ENCODE results near the gene SKI.

Gene SKI

DNA sequence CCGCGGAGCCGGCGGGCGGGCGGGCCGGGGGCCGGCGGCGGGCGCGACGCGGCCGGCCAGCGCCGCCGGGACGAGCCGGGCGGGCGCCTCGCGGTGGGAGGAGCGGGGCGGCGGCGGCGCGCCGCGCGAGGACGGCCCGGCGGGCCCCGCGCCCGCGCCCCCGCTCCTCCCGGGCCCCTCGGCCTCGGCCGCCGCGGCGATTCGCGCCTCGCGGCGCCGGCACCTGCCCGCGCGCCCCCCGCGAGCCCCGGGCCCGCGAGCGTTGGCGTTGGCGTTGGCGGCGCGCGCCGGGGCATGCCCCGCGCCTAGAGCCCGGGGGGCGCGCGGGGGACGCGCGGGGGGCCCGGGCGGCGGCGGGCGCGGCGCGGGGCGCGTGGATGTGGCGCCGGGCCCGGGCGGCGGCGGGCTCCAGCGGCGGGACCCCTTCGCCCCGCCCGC is at the start of gene SKI:
TSS of gene SKI (plus strand) at position 163 of the 438 bp plus-strand sequence. CDS start 448 bp downstream, outside the sequence.
- no peak for DNase-seq

DNA sequence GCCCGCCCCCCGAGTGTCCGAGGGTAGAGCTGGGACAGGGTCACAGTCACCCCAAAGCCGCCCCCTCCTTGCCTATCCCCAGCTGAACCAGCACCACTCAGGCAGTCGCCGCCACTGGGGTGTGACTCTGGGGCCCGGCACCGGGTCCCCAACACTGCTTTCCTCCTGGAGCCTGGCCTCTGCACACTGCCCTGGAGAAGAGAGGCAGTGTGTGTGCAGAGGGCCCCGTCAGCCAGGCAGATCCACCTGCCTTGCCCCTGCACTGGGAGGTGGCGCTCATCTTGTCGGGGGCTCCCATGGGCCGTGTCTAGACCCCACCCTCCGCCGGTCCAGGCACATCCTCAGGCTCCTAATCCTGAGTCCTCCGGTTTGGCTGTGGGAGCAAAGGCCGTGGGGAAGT is 49.2 kb upstream of the SKI start:
- no peak for DNase-seq

DNA sequence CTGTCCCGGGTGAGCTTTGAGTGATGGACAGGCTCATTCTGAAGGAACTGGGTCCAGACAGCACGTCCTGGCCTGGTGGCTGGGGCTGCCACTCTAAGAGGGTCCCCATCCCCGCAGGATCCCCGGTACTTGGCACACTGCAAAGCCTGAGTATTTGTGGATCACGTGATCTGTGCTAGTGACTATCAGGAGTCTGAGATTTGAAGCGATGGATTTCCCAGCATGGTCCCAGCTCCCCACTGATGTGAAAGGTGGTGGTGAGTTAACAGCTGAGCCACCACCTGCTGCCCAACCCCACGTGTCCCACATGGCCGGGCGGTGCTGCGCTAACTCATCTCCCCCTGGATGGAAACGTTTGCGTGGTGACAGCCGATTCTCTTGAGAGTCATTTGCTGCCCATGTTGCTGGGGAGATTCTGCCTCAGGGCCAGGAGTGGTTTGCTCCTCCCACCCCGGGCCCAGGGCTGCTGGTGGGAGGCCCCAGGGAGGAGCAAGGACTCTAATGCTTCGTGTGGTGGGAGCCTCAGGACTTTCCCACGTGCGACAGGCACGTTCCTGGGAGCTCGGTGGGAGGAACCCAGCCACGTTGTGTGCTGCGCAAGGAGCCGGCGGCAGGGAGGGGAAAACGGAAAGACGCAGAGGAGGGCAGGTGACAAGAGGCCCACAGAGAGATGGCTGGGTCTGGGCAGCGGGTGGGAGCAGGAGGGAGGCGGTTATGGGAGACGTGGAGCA is 48.7 kb upstream of the SKI start:
- no peak for DNase-seq

DNA sequence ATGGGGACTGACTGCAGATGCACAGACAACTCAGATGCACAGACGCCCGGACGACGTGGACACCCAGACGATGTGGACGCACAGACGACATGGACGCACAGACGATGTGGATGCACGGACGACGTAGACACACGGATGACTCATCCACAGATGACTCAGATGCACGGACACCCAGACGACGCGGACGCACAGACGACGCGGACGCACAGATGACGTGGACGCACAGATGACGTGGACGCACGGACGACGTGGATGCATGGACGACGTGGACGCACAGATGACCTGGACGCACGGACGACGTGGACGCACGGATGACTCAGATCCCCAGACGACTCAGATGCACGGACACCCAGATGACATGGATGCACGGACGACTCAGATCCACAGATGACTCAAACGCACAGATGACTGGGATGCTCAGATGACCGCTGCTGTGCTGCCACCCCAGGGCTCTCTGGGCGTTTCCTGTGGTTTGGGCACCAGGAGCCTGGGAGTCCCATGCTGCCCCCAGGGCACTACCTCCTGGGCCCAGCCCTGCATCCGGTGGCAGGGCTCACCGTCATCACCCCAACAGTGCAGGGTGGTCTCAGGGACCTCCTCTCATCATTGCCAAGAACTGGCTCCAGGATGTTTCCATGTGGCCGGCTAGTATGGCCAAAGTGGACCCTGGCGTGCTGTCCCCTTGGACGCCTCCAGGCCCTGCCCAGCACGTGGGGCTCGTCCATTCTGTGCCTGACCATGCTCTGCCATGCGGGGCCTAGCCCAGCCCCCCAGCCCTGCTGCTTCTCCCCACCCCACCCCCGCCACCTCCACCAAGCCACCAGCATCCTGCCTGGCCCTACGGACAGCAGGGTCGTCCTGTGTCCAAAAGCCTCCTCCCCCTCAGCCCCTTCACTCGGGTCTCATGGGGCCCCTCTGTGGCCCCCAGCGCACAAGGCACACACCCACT is 47.5 kb upstream of the SKI start:
- no peak for DNase-seq

DNA sequence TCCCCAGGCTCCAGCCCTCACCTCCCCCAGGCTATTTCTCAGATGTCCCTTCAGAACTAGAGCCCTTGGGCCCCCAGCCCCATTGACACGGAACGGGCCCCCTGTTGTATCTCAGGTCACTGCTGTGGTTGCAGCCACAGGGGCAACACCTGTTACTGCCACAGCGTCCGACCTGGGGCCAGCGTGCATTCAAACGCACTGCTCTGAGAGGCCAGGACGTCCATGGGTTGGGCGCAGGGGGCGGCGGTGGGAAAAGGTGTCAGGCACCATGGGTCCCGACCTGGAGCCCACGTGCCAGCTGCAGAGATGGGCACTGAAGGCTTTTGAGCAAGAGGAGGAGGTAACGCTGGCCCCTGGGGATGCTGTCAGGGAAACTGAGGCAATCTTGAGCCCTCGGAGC is 46.8 kb upstream of the SKI start:
- no peak for DNase-seq

DNA sequence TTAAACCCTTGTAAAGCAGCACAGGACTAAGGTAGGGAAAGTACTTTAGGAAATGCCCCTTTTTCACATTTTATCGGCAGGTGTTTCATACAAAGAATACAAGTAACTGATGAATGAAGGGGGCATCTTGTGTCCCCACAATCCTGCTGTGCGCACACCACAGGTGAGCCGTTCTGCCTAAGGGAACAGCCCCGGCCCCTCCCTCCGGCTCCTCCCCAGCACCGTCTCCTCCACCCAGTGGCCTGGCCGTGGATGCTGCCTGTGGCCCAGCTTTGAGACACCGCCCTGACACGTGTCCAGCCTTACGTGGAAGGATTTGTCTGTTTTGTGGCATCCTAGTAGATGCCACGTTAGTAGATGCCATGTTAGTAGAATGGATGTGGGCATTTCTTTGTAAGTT is 46.4 kb upstream of the SKI start:
- DNase-seq: no peak

DNA sequence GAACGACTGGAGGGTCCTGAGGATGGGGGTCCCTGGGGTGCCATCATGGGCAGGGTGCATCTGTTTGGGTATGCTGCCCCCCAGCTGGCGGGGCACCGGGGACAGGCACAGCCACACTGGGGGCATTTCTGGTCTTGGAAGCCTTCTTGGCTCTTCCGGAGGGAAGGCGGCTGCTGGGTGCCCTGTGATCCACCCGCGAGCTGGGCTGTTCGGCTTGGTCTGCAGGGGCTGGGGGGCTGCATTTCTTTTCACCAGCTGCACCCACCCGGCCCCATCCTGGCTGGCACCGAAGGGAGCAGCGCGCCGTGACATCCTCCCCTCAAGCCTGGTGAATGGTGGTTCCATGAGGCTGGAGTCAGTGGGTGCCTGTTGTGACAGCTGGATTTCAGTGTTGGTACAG is 45.7 kb upstream of the SKI start:
- no peak for DNase-seq

DNA sequence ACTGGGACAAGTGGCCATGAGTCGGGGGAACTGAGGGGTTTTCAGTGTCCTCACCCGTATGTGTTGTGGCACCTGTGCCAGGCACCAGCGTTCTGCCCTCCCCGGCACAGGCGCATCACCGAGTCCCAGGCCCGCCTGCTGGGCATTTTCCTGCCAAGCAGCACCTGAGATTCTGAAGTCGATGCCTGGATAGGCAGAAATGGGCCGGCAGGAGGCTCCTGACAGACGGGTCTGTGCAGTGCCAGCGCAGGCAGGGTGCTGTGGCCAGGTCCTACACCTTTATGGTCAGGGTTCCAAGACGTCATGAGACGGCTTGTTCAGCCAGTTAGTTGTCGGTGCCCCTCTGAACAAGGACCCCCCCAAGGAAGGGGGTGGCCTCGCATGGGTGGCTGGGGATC is 44.2 kb upstream of the SKI start:
- no peak for DNase-seq

DNA sequence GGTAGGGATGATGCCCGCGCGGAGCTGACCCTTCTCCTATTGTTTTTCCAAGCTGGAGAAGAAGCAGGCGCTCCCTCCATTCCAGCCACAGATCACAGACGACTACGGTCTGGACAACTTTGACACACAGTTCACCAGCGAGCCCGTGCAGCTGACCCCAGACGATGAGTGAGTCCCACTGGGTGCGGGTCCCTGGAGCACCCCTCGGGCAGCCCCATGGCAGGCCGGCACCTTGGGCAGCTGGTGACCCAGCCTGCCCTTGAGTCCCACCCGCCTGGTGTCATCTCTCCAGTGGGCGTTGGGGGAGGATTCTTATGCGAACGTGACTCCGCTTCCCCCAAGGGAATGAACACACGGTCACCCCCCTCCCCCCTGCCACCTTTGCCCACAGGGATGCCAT is 43.6 kb upstream of the SKI start:
- no peak for DNase-seq

DNA sequence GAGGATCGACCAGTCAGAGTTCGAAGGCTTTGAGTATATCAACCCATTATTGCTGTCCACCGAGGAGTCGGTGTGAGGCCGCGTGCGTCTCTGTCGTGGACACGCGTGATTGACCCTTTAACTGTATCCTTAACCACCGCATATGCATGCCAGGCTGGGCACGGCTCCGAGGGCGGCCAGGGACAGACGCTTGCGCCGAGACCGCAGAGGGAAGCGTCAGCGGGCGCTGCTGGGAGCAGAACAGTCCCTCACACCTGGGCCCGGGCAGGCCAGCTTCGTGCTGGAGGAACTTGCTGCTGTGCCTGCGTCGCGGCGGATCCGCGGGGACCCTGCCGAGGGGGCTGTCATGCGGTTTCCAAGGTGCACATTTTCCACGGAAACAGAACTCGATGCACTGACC is 43.2 kb upstream of the SKI start:
- no peak for DNase-seq

DNA sequence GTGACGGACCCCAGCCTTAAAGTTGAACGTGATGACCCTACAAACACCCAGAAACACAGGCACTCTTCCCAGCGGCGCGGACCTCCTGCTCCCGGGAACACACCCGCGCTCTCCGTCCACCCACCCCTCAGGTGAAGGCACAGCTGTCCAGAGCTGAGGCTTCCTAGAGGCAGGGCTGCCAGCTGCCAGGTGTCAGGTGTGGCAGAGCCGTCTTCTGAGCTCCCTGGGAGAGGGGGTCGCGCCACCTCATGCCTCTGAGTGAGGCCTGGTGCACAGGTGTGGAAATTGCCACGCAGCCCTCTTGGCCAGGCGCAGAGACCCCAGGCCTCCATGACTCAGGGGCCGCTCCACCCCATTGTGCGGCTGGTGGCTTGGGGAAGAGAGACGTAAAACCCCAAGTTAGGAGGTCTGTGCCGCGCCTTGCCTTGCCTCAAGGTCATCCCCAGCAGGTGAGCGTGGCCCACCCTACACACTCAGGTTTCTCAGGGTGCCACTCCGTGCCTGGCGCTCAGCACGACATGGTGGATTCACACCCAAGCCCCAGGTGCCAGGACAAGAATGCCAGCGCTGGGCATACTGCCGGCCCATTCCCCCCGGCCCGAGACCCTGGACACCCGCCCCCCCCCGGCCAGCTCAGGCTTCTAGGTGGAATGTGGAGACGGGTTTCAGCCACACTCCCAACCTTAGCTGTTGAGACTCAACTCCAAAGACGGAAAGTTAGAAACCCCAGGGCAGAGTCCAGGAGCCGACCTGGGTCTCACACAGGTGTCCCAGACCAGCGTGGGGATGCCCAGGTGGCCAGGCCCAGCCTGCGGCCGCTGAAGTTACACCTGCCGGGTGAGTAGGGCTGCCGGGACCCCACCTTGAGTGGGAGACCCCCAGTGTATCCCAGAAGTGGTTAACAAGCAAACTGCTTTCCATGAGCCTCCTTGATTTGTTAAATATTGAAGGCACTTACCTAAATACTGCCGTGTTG is 42.0 kb upstream of the SKI start:
- DNase-seq: no peak

DNA sequence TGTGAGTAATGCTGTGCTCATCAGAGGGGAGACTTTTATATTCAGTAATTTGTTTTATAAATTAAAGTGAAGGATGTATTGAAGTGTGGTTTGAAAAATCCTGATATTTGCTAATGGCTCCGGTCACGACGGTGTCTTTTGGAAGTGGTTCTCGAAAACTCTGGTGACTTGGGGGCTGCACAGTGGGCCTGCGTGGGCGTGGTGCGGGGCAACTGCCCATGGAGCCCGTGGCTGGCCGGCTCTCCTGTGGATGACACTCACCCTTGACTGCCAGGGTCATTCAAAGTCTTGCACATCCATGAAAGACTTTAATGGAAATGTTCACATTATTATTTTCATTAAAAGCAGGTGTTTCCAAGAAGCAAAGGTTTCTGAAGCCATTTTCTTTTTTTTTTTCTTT is 41.2 kb upstream of the SKI start:
- no peak for DNase-seq

DNA sequence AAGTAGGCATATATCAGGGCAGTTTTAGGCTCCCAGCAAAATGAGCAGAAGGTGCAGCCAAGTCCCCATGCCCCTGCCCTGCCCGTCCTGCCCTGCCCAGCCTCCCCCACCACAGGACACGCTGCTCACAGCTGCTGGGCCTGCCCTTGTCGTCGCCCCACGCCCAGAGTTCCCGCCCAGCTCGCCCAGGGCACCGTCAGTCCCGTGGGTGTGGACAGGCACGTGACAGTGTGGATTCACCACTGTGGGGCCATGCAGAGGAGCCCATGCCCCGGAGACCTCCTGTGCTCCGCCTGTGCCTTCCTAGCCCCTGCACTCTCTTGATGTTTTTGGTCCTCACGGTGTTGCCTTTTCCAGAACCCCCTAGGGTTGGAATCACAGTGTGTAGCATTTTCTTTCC is 40.5 kb upstream of the SKI start:
- no peak for DNase-seq

DNA sequence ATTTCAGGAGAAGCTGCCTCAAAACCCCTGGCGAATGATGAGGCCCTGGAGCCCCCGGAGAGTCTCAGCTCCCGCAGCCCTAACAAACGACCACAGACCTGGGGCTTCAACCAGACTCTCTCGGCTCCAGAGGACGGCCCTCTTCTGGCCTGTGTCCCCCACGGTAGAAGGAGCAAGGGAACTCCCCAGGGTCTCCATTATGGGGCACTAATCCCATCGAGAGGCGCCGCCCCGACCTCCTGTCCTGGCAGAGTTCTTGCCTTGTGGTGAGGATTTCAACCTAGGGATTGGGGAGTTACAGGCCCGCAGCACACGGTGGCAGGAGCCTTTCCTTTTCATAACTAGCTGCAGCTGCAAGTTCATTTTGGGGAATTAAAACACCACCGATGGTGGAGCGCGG is 39.8 kb upstream of the SKI start:
- no peak for DNase-seq

DNA sequence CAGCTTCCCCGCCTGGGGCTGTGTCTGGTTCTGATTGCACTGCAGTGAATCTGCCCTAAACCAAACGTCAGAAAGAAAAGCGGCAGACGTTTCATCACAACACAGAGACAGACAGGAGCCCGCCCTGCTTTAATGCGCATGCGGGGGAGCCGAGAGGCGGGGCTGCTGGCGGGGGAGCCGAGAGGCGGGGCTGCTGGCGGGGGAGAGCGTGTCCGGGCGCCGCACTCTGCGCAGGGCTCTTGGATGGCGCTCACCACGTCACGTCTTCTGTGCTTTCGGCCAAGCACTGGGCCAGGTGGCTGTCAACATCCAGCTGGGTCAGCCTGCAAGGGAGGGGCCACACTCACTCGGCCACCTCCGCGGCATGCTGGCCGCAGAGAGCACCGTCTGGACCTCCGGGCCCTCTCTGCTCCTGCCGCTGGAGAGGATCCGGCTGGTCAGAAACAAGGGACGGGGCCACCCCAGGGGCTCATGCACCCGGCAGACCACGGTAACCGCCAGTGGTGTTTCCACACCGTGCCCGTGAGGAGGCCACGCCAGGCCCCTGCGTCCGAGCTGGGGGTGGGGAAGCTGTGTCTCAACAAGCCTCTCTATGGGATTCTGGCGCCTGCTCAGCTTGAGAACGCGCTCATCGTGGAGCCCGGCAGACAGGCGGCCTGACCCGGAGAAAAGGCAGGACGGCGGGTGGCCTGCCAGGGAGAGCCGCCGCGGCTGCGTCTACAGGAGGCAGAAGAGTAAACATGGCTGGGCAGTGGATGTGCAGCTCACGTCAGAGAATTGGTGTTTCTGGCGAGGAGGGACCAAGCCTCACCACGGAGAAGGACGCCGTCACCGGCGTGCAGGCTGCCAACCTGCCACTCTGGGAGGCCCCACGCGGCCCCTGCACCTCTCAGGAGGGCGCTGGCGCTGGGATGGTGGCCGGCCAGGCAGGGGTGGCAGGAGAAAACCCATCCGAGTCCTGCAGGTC is 38.4 kb upstream of the SKI start:
- DNase-seq: peak; percentile 98

DNA sequence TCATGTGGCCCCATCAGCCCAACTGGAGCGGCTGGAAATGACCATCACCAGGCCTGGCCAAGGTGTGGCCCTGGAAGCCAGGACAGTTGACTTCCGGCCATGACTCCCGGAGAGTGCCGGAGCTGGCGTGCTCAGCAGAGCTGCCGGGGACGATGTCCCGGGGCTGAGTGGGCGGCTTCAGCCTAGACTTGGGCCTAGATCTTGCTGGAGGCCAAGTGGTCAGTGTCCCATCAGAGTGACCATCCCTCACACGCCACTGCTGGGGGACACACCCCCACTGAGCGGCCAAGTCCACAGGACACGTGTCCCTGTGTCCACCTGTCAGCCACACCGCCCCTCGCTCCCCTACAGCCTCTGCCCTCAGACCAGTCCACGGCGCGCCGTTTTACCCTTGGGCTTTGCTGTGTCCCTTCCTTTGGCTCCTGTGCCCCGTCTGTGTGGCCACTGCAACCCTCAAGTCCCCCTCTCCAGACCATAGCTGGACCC is 37.6 kb upstream of the SKI start:
- peak; percentile 67 for DNase-seq

DNA sequence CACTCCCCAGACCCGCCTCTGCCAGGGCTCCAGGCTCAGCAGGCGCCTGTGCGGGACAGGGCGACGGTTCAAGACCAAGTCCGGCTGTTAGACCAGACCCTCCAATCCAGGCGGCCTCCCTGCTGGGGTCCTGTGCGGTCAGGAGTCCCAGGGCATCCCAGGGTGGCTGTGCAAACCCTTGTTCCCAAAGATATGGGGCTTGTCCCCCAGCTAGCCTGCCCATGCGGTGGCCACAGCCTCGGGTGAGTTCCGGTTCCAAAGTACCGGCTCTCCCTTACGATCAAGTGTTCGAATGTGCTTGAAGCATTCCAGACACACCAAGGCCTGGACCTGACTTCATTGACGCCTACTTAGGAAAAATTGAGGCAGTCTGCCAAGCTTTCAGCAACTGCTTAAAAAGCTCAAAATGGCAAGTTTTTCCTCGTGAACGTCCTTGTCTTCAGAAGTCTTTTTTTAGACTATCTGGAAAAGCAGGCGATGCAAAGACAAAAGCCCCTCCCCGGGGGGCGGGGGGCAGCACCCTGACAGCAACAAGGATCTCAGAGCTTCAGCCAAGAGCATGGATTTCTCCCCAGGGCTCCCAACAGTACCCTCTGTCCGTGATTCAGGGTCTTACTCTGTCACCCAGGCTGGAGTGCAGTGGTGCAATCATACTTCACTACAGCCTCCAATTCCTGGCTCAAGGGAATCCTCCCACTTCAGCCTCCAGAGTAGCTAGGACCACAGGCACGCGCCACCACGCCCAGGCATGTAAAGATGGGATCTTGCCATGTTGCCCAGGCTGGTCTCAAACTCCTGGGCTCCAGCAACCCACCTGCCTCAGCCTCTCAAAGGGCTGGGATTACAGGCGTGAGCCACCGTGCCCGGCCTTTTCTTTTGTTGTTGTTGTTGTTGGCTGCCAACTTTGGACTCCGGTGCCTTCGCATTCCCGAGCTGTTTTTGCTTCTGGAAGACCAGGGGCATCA is 35.8 kb upstream of the SKI start:
- DNase-seq: no peak

DNA sequence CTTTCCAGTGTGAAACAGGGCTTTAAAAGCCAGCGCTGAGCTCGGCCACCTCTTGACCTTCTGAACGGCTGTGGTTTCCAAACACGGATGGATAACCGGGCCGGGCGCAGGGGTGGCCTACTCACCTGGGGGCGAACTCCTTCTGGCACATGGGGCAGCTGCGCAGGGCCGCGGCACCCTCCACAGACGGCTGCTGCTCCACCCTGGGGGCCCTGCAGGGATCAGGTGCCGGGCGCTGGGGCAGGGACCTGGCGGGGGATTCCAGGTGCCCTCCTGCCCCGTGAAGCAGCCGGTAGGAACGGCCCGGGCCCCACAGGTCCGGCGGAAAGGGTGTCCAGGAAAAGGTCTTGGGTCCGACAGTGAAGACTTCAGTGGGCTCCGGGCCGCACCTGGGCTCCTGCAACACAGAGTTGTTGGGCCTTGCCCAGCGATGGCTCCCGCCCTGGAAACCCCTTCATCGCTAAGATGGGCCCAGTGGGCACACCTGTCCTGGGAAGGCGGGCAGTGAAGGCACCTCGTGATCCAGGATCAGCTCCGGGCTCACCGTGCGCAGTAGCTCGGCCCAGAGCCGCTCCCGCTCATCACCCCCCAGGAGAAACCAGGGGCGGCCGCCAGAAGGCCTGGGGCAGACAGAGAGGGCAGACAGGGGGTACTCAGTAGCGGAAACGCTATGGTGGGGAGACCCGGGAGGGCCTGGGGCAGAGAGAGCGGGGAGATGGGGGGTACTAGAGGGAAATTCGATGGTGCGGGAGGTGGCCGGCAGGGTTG is 34.4 kb upstream of the SKI start:
- DNase-seq: peak; percentile 40

DNA sequence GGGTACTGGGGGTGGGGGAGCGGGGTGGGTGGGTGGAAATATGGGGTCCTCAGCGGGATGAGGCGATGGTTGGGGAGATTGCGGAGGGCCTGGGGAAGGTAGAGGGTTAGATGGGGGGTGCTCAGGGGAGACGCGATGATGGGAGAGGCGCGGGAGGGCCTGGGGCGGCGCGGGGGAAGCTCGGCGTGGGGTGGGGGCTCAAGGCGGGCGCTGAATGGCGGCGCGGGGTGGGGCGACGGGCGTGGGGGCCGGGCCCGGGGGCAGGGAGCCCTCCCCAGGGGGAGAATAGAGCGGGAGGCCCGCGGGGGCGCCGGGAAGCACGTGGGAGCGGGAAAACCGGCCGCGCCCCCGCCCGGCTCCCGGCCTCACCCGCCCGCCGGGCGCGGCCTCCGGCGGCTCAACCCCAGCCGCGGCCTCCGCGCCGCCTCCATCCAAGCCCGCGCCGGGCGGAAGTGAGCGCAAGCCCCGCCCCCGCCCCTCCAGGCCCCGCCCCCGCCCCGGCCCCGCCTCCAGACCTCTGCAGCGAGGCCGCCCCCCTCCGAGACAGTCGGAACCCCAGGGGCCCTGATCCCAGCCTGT is 33.7 kb upstream of the SKI start, which contains the start of gene FAAP20:
TSS of gene FAAP20 (minus strand) at position 454 of the 579 bp plus-strand sequence. CDS start at position 431, 23 bp downstream.
- peak; percentile 85 for DNase-seq

Measured in DMS53 (cell line).